Activated gamma-delta T cell (primary cell): ENCODE results near the gene FAAP20.
A peak's percentile ranks its signal among the peaks of the same experiment; 100 is the strongest.

Source experiments
- DNase-seq: peaks from one replicate; lab custom pipeline; 2025; lab: John Stamatoyannopoulos, UW
- total RNA-seq, 2 donors: gene quantifications; one replicate each; lab custom pipeline; 2026; lab: John Stamatoyannopoulos, UW

The FAAP20 gene, protein sequence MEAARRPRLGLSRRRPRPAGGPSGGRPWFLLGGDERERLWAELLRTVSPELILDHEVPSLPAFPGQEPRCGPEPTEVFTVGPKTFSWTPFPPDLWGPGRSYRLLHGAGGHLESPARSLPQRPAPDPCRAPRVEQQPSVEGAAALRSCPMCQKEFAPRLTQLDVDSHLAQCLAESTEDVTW
- 20.9 to 25.4 reads per million in 2 donors for total RNA-seq

DNA sequence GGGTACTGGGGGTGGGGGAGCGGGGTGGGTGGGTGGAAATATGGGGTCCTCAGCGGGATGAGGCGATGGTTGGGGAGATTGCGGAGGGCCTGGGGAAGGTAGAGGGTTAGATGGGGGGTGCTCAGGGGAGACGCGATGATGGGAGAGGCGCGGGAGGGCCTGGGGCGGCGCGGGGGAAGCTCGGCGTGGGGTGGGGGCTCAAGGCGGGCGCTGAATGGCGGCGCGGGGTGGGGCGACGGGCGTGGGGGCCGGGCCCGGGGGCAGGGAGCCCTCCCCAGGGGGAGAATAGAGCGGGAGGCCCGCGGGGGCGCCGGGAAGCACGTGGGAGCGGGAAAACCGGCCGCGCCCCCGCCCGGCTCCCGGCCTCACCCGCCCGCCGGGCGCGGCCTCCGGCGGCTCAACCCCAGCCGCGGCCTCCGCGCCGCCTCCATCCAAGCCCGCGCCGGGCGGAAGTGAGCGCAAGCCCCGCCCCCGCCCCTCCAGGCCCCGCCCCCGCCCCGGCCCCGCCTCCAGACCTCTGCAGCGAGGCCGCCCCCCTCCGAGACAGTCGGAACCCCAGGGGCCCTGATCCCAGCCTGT lies at the start of gene FAAP20:
Gene FAAP20, minus strand, starts transcription at position 454 of the 579 bp plus-strand sequence. Its CDS starts 23 bp downstream, at position 431.
- DNase-seq = peak; percentile 70

DNA sequence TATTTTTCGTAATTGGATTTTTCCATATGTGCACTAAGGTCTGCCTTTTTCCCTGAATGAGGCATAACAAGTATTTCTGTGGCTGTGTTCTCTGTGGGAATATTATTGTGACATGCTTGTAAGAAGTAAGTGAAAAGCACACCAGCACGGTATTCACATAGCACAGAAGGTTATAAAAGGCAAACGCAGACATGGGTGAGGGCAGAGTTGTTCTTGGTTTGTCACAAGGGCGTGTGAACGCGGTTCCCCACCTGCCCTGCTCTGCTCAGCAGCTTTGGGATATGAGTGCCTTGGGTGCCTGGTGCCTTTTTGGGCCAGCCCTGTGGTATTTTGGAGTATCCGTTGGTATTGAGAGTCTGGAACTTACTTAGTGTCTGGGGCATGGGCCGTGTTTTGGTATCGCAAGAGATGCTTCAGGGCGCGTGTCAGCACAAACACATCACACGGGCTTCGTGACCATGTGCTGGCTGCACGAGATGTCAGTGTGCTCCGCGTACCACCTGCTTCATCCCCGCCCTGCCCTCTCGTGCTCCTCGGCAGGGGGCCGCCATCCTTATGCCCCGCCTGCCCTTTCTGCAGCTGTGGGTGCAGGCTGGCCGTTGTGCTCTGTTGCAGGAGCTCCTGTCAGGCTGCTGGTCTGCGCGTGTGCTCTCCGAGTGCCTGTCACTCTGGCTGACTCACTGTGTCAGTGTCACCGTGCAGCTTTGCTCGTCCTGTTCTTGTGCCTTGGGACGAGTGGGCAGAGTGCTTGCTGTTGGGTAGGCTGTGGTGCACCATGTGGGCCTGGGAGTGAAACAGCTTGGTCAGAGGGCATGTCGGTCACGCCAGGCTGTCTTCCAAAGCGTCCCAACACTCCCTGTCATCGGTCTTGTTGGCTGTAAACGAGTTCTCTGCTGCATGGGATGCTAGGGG lies 48.5 kb upstream of the FAAP20 start:
- DNase-seq = no peak

DNA sequence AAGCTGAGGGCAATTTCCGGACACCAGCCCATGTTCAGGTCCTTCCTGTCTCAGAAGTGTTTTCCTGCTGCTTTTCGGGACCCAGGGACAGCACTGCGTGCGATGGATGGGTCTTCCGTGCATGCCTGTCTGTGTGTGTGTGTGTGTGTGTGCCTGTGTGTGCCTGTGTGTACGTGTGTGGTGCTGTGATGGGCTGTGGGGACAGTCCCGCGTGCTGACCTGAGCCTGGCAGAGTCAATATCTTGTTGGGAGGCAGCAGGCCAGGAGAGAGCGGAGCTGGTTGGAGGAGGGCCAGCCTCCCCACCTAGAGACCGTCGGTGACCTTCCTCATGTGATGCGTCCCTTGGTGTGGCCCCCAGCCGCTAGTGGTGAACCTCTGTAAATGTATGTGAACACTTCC lies 47.2 kb upstream of the FAAP20 start:
- DNase-seq = no peak

DNA sequence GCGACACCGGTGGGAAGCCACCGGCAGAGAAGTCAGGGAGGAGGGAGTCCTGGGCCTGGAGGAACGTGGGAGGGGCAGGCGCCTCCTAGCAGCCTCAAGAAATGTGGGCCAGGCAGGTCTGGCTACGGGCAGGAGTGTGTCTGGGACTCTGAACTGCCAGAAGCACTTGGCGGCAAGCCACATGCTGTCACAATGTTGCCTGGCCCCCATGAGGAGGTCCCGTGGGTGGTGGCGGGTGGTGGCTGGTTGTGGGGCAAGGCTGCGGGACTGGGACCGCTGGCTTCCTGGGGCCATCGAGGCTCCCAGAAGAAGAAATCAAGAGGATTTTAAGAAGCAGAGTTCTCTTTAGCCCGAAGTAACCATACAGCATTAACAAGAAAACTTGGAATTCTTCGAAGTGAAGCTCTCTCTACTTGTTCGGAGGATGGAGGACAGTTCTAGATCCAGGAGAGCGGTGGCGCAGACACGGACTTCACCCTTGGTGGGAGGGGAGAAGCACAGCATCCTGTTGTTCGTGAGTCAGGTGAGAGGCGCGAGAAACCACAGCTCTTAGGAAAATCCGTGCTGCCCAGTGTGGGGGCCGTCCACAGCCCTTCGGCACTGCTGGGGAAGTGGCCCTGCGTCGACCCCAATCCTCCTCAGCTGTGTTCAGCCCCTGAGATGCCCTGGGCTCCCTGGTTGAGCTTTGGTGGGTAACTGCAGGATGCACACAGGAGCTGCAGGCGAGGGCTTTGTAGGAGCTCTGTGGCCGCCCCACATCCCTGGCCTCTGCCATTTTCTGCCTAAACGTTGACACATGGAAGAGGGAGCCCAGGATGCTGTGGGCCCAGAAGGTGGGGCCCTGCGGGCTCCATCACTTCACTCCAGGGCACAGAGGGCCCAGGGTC lies 45.9 kb upstream of the FAAP20 start:
- no peak for DNase-seq

DNA sequence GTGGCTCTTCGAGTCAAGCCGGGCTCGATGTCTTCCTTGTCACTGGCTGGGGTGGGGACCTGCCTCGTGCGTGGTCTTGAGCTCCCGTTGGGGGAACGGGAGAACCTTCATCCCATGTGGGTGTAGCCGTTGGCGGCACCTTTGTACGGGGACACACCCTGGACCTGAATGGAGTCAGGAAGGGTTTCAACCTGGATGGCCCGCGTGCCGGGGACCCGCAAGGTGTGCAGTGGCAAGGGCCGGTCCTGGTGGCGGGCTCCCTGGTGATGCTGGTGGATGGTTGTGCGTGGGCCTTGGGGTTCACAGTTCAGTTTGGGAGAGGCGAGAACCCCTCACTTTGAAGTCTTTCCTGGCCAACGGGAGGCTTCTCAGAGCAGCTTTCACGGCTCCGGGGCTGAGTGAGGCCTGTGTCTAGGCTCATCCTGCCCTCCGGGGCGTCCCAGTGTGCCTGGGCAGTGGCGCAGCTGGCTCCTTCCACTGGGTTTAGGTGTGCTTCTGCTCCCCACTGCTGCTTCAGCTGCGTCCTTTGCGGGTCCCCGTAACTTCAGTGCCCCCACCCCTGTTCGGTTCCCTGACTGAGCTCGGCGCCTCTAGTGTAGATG lies 44.9 kb upstream of the FAAP20 start:
- DNase-seq = no peak

DNA sequence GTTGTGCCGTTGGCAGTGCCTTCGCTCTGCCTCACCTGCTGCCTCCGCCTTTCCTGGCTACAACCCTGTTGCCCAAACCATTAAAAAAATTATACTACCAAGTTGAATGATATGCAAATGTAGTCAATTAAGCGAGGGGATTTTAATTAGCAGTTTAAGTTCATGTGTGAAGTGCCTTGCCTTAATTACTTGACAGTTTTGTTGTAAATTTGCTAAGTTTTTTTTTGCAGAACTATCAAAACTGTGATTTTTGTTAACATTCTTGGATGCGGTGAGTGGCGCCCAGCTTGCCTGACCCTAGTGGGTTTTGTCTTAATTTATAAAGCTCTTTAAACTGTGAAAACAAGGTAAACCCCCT lies 44.4 kb upstream of the FAAP20 start:
- DNase-seq = no peak

DNA sequence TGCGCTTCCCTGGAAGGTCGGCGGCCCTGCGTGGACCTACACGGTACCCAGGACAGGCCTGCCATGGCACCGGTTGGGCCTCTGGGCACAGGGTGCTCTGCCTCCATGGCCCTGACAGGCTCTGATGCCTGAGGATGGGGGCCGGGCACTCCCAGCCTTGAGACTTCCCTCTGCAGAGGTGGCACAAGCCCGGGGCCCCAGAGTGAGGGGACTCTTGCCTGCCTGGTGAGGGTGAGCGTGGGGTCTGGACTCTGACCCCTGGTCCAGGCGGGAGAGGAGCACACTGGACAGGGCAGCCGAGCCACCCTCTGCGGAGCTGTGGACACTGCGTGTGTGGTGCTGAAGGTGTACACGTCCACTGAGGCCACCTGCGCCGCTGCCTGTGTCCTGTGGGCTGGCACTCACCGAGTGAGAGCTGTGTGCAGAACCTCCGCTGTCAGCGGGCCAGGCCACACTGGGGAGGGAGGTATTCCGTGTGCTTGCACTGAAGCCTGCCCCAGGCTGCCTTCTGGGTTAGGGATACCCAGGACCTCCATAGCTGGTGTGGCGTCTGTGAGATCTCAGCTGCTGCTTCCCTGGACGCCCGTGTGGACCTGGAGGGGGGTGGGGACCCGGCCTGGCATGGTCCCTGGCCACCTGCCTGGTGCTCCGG lies 43.9 kb upstream of the FAAP20 start:
- no peak for DNase-seq

DNA sequence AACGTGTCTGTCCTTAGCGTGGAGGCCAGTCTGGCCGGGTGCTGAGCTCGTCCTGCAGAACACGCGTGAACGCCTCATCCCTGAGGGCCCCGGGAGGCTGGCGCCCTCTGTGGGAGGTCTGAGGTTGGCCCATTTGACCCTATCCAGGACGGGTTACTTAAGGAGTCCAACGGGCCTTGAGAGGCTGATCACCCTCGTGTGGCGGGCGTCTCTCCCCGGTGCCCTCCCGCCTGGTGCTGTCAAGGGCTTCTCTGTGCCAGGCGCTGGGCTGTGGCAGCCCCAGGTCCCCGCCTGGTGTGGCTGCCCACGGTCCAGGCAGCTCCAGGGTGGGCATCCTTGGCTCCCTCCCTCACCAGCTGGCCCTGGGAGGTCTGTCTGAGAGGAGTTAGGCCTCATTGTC lies 43.2 kb upstream of the FAAP20 start:
- no peak for DNase-seq

DNA sequence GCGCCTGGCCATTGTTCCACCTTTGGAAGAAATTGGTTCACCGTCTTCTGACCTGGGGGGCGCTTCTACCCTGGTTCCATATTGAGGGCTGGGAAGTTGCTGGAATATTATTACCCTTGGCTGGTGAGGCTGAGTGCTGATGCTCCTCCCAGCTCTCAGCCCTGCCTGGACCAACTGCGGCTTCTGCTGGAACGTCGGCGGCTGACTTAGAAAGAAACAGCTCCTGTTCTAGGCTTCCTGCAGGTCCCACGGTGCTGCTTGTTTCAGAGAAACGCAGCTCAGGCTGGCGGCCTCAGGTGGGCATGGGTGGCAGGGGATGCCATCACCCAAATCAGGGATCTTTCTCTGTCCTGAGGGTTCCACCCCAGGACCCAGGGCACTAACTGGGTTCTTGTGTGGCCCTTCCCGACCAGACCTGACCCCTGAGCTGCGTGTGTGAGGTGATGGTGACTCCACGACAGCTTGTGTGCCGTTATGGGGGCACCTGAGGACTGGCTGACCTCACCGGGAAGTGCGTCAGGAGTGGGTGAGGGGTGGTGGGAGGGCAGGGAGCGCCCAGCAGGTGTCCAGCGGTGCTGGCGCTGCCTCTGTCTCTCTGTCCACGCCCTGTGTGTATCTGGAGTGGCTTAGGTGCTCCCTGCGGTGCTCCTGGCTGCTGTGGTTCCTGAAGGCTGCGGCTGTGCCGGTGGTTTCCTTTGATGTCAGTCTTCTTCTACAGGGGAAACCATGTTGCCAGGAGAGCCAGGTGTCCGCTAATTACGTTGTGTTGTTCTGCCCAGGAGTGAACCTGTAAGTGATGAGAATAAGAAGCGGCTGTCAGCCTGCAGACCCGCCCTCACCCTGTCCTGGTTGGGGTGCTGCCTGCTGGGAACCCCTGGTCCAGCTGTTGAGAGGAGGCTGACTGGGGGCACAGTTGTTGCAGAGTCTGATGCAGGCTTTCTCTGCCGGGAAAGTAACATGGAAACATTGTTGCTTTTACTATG lies 42.4 kb upstream of the FAAP20 start:
- no peak for DNase-seq

DNA sequence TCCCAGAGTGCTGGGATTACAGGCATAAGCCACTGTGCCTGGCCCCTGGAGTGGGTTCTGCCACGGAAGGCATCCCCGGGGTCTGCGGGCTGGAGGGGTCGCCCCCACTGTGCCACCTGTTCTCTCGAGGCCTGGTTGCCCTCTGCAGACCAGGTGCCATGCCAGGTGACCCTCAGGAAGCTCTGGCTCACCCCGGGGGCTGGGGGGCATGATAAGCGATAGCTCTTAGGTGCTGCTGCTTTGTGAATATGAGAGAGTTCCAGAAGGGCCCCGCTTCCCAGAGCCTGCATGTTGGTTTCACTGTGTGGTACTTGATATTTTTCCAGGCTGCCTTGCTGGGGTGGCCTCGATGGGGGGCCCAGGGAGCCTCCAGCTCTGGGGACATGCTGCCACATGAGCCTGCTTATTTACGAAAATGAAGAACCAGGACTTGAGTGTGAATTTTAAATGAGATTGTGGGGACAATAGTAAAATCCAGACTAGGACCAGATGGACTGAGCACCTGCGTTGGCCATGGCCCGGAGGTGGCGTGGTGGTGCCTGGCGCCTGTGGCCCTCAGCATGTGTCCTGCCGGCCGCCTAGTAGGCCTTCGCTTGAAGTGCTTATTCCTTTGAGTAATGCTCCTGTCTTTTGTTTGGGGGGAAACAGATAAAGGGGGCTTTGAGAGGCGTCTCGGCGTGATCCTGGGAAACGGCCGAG lies 40.9 kb upstream of the FAAP20 start:
- no peak for DNase-seq

DNA sequence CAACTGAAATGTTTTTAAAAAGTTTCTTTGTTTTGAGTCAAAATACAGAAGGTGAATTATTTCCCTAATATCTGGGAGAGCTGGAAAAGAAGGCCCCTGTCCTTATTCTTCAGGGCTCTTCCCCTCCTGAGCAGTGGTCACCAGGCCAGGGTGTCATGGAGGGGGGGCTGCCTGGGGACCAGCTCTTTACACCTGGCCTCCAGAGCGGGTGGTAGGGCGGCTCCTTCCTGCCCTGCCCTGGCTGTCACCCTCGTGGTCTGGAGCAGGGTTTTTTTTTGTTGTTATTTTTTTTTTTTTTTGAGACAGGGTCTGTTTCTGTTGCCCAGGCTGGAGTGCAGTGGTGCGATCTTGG lies 40.2 kb upstream of the FAAP20 start:
- DNase-seq = peak; percentile 41

DNA sequence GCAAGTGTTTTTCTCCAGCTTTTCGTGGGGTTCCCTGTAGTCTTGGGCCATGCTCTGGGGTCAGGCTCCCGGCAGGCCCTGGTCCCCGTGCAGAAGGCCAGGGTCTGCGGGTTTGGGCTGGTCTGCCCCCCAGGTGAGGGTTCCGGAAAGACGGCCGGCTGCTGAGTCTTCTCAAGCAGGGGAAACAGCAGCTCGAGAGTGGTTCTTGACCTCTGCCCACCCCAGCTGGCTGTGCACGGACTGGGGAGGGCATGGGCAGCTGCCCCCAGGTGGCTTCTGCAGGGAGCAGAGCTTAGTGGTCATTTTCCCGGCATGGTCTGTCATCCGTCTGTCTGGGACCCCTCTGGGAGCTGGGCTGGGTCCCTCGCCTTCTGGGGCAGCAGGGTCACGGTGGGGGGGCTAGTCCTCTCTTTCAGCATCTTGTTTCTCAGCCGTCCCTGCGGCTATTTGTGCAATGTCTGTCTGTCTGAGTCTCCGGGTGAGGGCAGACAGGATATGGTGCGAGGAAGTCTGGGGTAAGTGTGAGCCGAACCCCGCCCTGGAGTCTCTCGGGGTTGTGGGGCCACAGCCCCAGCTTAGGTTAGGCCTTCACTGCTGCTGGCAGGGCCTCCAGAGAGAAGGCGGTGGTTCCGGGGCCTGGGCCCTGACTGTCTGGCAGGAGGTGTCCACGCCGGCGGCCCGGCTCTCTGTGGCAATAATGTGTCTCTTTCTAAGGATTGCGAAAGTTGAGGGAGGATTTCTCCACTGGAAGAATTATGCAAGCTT lies 39.6 kb upstream of the FAAP20 start:
- peak; percentile 73 for DNase-seq

DNA sequence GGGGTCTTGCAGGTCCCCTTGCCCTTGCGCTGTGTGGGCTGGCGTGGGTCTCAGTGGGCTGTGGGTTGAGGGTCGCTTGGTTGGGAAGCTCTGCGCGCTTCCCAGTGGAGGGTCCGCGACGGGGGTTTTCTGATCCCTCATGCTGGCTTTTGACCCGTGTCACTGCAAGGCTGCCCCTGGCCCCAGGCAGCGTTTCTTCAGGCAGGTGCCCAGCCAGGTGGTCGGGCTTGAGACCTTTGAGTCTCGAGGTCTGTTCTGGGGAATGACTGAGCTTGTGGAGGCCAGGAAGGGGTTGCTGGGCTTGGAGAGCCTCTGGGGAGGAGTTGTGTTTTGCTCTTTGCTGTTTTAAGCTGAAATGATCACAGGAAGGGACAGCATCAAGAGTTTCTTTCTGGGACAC lies 38.9 kb upstream of the FAAP20 start:
- no peak for DNase-seq

DNA sequence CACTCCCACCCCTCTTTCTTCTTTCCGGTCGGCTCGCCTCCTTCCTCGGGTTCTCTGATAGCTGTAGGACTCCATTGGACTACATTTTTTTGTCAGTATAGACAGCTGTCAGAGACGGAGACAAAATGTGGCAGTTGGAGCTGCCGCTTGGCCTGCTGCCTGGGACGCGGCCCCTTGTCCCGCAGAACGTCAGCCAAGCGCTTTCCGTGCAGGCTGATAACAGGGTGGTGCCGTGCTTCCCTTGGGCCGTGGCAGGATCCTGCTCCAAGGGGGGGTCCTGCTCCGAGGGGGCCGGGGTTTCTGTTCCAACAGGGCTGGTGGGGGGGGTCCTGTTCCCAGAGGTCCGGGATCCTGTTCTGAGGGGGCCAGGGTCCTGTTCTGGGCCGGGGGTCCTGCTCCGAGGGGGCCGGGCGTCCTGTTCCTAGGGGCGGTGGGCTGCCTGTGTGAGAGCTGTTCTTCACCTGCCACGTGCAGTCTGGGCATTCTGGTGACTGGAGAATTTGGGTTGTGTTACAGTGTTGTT lies 38.4 kb upstream of the FAAP20 start:
- DNase-seq = no peak

DNA sequence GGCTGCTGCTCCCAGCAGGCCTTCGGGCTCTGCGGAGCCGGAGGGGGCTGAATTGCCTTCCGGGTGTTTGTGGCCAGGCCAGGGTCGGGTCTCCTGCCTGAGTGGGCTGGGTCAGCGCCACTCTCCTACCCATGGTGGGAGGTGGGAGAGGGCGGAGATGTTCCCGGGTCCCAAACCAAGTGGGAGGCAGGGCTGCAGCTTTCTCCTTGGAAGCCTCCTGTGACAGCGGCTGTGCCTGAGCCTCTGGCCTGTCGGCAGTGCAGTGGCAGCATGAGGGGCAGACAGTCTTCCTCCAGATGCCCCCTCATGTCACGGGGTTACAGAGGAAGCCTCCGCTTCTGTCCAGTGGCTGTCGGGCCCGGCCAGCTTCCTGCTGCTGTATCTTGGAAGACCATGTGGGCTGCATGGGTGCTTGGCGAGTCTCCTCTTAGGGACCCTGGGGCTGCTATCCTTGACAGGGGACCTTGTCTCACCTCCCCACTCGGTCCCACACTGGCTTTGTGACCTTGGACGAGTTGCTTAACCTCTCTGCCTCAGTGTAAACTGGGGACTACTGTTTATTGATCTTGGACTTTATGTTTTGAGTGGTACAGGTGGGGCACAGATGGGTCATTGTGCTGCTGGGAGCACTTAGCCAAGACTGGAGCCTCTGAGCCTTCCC lies 37.8 kb upstream of the FAAP20 start:
- DNase-seq = no peak

DNA sequence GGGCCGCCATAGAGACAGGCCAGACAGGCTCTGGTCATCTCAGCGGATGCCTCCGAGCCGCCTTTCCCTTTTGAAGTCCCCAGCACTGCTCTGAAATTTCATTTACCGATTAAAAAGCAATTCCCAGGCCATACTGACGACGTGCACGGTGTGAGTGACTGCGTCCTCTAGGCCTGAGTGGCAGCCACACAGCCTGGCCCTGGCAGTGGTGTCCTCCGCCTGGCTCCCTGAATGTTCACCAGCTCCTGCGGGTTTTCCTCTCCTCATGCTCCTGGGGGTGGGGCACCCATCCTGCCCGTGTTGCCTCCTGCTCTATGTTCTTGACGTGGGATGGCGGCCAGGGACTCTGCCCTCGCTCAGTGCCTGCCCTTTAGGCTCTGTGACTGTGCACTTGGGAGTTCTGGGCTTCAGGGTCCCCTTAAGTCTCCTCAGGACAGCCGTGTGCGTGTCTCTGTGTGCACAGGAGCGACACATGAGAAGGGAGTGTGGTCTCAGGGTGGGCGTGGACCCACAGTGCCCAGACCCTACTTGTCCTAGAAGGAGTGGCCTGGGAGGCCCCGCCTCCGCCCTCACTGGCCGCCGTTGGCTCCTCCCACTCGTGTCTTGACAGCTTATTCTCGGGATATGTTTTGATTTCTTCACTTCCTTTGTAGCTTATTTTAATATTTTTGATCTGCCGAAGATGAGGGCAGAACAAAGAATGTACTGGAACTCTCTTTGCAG lies 37.1 kb upstream of the FAAP20 start:
- peak; percentile 40 for DNase-seq
